ENCODE results near the gene SPPL2A.

Gene SPPL2A

GRCh38 chr15:50653156-50653743, 112.3 kb downstream of the SPPL2A start:
- no peak overlapping the region for H3K27ac ChIP-seq (ENCODE audit: low read length)
- H3K36me3 ChIP-seq (ENCODE audit: insufficient read depth, low read length) = peaks cover 75% of the 10 kb centered on the region
- H3K27me3 ChIP-seq (ENCODE audit: insufficient read depth, low read length, poor library complexity) = no peaks in the 10 kb centered on the region
- no peak overlapping the region for H2AFZ ChIP-seq (ENCODE audit: low read depth, low read length)
- no peak for TF ChIP-seq EZH2 (IDR thresholded peaks at IDR 0.05; ENCODE audit: borderline replicate concordance, low read depth, low read length, severe bottlenecking)
- TF ChIP-seq, protein P1, sequence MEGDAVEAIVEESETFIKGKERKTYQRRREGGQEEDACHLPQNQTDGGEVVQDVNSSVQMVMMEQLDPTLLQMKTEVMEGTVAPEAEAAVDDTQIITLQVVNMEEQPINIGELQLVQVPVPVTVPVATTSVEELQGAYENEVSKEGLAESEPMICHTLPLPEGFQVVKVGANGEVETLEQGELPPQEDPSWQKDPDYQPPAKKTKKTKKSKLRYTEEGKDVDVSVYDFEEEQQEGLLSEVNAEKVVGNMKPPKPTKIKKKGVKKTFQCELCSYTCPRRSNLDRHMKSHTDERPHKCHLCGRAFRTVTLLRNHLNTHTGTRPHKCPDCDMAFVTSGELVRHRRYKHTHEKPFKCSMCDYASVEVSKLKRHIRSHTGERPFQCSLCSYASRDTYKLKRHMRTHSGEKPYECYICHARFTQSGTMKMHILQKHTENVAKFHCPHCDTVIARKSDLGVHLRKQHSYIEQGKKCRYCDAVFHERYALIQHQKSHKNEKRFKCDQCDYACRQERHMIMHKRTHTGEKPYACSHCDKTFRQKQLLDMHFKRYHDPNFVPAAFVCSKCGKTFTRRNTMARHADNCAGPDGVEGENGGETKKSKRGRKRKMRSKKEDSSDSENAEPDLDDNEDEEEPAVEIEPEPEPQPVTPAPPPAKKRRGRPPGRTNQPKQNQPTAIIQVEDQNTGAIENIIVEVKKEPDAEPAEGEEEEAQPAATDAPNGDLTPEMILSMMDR (IDR thresholded peaks at IDR 0.05; ENCODE audit: borderline replicate concordance, extremely low read depth, low read length, poor library complexity, severe bottlenecking) = no peak
- H3K79me2 ChIP-seq (ENCODE audit: insufficient read depth, low read length) = peaks cover 19% of the 10 kb centered on the region
- no peaks in the 10 kb centered on the region for H3K9me3 ChIP-seq (ENCODE audit: insufficient read depth, low read length, severe bottlenecking)
- no peak overlapping the region for H3K4me3 ChIP-seq (ENCODE audit: low read depth in 1 of 2, low read length in 2 of 2)
- no peak overlapping the region for H3K4me2 ChIP-seq (ENCODE audit: insufficient read depth, low read length)
- no peak overlapping the region for H3K9ac ChIP-seq (ENCODE audit: low read depth, low read length)
- no peak for DNase-seq
- H3K4me1 ChIP-seq (ENCODE audit: insufficient read depth, low read length) = no peaks in the 10 kb centered on the region
- ATAC-seq (ENCODE audit: insufficient read depth, low read depth) = no peak
- no peaks in the 10 kb centered on the region; the same call in 1 of the 2 replicates for H4K20me1 ChIP-seq (ENCODE audit: insufficient read depth, low read length)

DNA sequence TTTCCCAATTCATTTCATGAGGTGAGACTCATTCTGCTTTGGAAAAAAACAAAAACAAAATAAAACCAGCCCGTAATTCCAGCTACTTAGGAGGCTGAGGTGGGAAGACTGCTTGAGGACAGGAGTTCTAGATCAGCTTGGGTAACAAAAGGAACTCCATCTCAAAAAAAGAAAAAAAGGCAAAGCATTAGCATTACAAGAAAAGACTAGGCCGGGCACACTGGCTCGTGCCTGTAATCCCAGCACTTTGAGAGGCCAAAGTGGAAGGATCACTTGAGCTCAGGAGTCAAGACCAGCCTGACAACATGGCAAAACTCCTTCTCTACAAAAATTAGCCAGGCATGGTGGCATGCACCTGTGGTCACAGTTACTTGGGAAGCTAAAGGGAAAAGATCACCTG, 112.8 kb downstream of the SPPL2A start:
- Histone ChIP-seq H3K79me2 (ENCODE audit: insufficient read depth, low read length) (peaks cover 19% of the 10 kb centered on the region), H2AFZ (ENCODE audit: low read depth, low read length) (no peak overlapping the region), H3K4me1 (ENCODE audit: insufficient read depth, low read length) (no peaks in the 10 kb centered on the region), H3K9me3 (ENCODE audit: insufficient read depth, low read length, severe bottlenecking) (no peaks in the 10 kb centered on the region), H3K27me3 (ENCODE audit: insufficient read depth, low read length, poor library complexity) (no peaks in the 10 kb centered on the region), H4K20me1 (ENCODE audit: insufficient read depth, low read length) (no peaks in the 10 kb centered on the region; the same call in 1 of the 2 replicates), H3K4me3 (ENCODE audit: low read depth in 1 of 2, low read length in 2 of 2) (no peak overlapping the region), H3K9ac (ENCODE audit: low read depth, low read length) (no peak overlapping the region), H3K4me2 (ENCODE audit: insufficient read depth, low read length) (no peak overlapping the region), H3K36me3 (ENCODE audit: insufficient read depth, low read length) (peaks cover 75% of the 10 kb centered on the region), H3K27ac (ENCODE audit: low read length) (no peak overlapping the region)
- no peak for ATAC-seq (ENCODE audit: insufficient read depth, low read depth)
- no peak for DNase-seq
- no peak for TF ChIP-seq EZH2 (IDR thresholded peaks at IDR 0.05; ENCODE audit: borderline replicate concordance, low read depth, low read length, severe bottlenecking)
- TF ChIP-seq, protein P1 (IDR thresholded peaks at IDR 0.05; ENCODE audit: borderline replicate concordance, extremely low read depth, low read length, poor library complexity, severe bottlenecking) = no peak

All from DND-41 (cell line).